ENCODE measurements around the gene TMEM79. TPM values are rescaled to one million over a fixed set of nuclear protein-coding genes. Genes with fewer than 3 reads are reported as not detected.

The TMEM79 gene
- polyA plus RNA-seq, 1 of the 3 experiments (the other 2 are of a cell fraction): 4.5 TPM

DNA sequence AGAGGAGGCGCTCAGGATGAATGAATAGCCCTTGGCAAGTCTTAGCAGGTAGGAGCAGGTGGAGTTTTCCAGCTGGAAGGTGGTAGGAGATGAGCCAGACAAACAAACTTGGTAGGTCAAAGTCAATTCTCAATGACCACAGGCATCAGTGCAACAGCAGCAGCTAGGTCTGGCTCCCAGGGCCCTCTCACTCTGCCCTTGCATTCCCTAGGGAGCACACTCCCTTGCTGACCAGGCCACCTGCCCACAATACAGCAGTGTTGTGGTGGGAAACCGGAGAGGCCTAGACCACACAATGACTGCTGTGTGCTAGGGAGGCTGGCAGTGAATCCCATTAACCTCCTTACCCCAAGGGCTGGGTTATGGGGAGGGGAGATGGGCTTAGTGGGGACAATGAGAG is 23.2 kb upstream of the TMEM79 start:
- Histone ChIP-seq H3K9me3 (no peaks in the 10 kb centered on the region), H3K27ac (ENCODE audit: low read depth in 2 of 2, low read length in 1 of 2) (no peak overlapping the region; a peak in 1 of 4 replicates), H3K9ac (no peak overlapping the region), H4K20me1 (ENCODE audit: insufficient read depth) (peaks cover 13% of the 10 kb centered on the region; the same call in 1 of the 2 replicates), H2AFZ (ENCODE audit: low read depth) (no peak overlapping the region), H3F3A (replicated peaks; ENCODE audit: insufficient read depth) (peaks cover 22% of the 10 kb centered on the region), H3K4me3 (ENCODE audit: low read depth in 2 of 2, low read length in 1 of 2) (no peak overlapping the region), H3K79me2 (ENCODE audit: insufficient read depth) (peaks cover 7% of the 10 kb centered on the region; the same call in 1 of the 2 replicates), H3K36me3 (replicated peaks in 1 of 2; ENCODE audit: control insufficient read depth in 1 of 2, insufficient read depth in 2 of 2, low read length in 1 of 2) (peaks cover 72 to 73% of the 10 kb centered on the region in 2 experiments), H3K27me3 (ENCODE audit: insufficient read depth) (no peaks in the 10 kb centered on the region), H3K4me1 (ENCODE audit: control insufficient read depth in 1 of 2, insufficient read depth in 2 of 2, low read depth in 1 of 2, low read length in 1 of 2) (peaks cover 11 to 27% of the 10 kb centered on the region in 2 experiments; a peak in 3 of 4 replicates), H3K4me2 (no peak overlapping the region), H3K9me2 (no peaks in the 10 kb centered on the region)
- ChIA-PET POLR2A (interaction anchor here (0.9 to 1.8 kb wide), 2 partner anchors 19 to 48 kb away, joined by 4 to 9 read pairs; partner anchors contain the start of genes BGLAP and PMF1), CTCF (interaction anchor here (1.0 to 3.6 kb wide), 16 partner anchors 11 to 169 kb away, joined by 3 to 35 read pairs (median 8); partner anchors contain the start of genes BGLAP, GLMP and SMG5)
- no peak for DNase-seq
- WGBS (ENCODE audit: low lambda C conversion rate): 100% methylated on average over 2 of the region's 2 CpGs
- TF ChIP-seq FOXJ3 (CRISPR knock-in tag; IDR thresholded peaks at IDR 0.05): no peak
- TF ChIP-seq, protein P1, sequence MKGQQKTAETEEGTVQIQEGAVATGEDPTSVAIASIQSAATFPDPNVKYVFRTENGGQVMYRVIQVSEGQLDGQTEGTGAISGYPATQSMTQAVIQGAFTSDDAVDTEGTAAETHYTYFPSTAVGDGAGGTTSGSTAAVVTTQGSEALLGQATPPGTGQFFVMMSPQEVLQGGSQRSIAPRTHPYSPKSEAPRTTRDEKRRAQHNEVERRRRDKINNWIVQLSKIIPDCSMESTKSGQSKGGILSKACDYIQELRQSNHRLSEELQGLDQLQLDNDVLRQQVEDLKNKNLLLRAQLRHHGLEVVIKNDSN (IDR thresholded peaks at IDR 0.05; ENCODE audit: borderline replicate concordance, low read depth): no peak
- TF ChIP-seq RFX5 (IDR thresholded peaks at IDR 0.05; ENCODE audit: low read length): no peak
- TF ChIP-seq TCF12 (IDR thresholded peaks at IDR 0.05): no peak
- TF ChIP-seq RCOR1 (IDR thresholded peaks at IDR 0.05; ENCODE audit: low read length): no peak
- TF ChIP-seq TEAD4 (IDR thresholded peaks at IDR 0.05; ENCODE audit: borderline replicate concordance, insufficient read depth): no peak
- no peak for TF ChIP-seq IRF3 (IDR thresholded peaks at IDR 0.05; ENCODE audit: low read depth, low read length)
- TF ChIP-seq RAD21 (IDR thresholded peaks at IDR 0.05; ENCODE audit: low read length): no peak
- no peak for TF ChIP-seq GABPA (IDR thresholded peaks at IDR 0.05; ENCODE audit: low read depth)
- TF ChIP-seq POLR2AphosphoS5 (IDR thresholded peaks at IDR 0.05; ENCODE audit: low read depth, low read length): no peak
- no peak for TF ChIP-seq SMC3 (IDR thresholded peaks at IDR 0.05; ENCODE audit: low read depth, low read length)
- no peak for TF ChIP-seq MXI1 (IDR thresholded peaks at IDR 0.05; ENCODE audit: low read depth, low read length)
- TF ChIP-seq JUND (IDR thresholded peaks at IDR 0.05): no peak
- TF ChIP-seq EP300 (IDR thresholded peaks at IDR 0.05; ENCODE audit: borderline replicate concordance in 1 of 2, low read depth in 1 of 2, low read length in 1 of 2): no peak
- TF ChIP-seq NRF1 (IDR thresholded peaks at IDR 0.05; ENCODE audit: low read depth, low read length): no peak
- TF ChIP-seq EZH2phosphoT487 (IDR thresholded peaks at IDR 0.05; ENCODE audit: borderline replicate concordance, low read depth): no peak
- no peak for TF ChIP-seq SIN3A (IDR thresholded peaks at IDR 0.05; ENCODE audit: borderline replicate concordance, low read depth, low read length)
